Endometrial microvascular endothelial cells (primary cell): ENCODE measurements around the gene WDR35. TPM values are rescaled to one million over a fixed set of nuclear protein-coding genes. Genes with fewer than 3 reads are reported as not detected.

ENCODE experiments used
- total RNA-seq: library from RNA; depleted of rRNA; stranded (reverse); fragments of >200 nt; gene quantifications from one replicate; pipeline ENCODE4 v1.2.3, GENCODE V29; 2015; ENCODE audit errors: inconsistent ontology term

Gene WDR35
- total RNA-seq, 1 donor from 2014 or later = 7.0 TPM

Other genes starting within 250 kb of the WDR35 start
- 4.1 TPM for gene TTC32, start 88.1 kb downstream of the WDR35 start, total RNA-seq
- 5.2 TPM for gene MATN3, start 22.6 kb upstream of the WDR35 start, total RNA-seq
- 147 TPM for gene LAPTM4A, start 61.5 kb upstream of the WDR35 start, total RNA-seq
- 2.9 TPM for gene SDC1, start 235.0 kb upstream of the WDR35 start, total RNA-seq